K562 (cell line): ENCODE data around the gene HPX. TPM values are rescaled to one million over a fixed set of nuclear protein-coding genes. Genes with fewer than 3 reads are reported as not detected.

Experiments
- ATAC-seq: fragments of 200-7000 bp; cut with Tn5 transposase; 3 replicates; pipeline ENCODE4 v1.9.1; 2020; ENCODE audit warnings: moderate library complexity
- BruUV-seq: library from RNA; stranded (reverse); fragments of 400-500 nt; replicated peaks from 2 replicates; lab custom pipeline; 2021; lab: Mats Ljungman, UMichigan
- CTCF ChIA-PET: fragments of 300-600 bp; formaldehyde crosslinking; extraction: SDS; loops from one replicate; lab custom pipeline; 2021; ENCODE audit warnings: low intra/inter-chr PET ratio; lab: Yijun Ruan, JAX
- POLR2A ChIA-PET: fragments of 300-600, 350-650 bp; sonication (Branson Sonifier 250); formaldehyde crosslinking; extraction: SDS; loops from one replicate; lab custom pipeline; 2021; ENCODE audit warnings: antibody characterized with exemption, inconsistent platforms; lab: Yijun Ruan, JAX
- DNase-seq, 4 experiments: peaks; one replicate each; pipeline versions ENCODE4 v3.0.0 to v3.0.0-alpha.2; 2011 to 2018; ENCODE audit warnings: low spot score in 3 of 4, mixed read lengths in 3 of 4; ENCODE audit errors: extremely low read depth in 1 of 4
- FAIRE-seq: peaks from 2 replicates; lab custom pipeline; 2011; peaks lifted over from hg19 to GRCh38; lab: Jason Lieb, UNC
- H2AFZ ChIP-seq: 2 replicates; pipeline ENCODE4 v1.6.0; 2011; ENCODE audit warnings: low read depth, low read length, control low read depth, inconsistent platforms
- H3K27ac ChIP-seq: fragments of 200-600 bp; 3 replicates; pipeline ENCODE4 v1.8.0; 2011; ENCODE audit warnings: low read depth, mild to moderate bottlenecking, control low read depth, inconsistent platforms, low read length, moderate library complexity, mixed read lengths; ENCODE audit errors: extremely low read depth
- H3K27me3 ChIP-seq, 2 experiments: fragments of 300-600 bp in 1 of 2; 2 replicates in 1 of 2; 3 replicates in 1 of 2; pipeline versions ENCODE4 v1.6.0 to v1.8.0; 2011; ENCODE audit warnings: inconsistent platforms in 2 of 2, low read length in 2 of 2, mild to moderate bottlenecking in 1 of 2, mixed read lengths in 1 of 2, moderate library complexity in 1 of 2; ENCODE audit not compliant: control insufficient read depth in 2 of 2, insufficient read depth in 2 of 2
- H3K36me3 ChIP-seq: fragments of 300-600 bp; 3 replicates; pipeline ENCODE4 v1.8.0; 2011; ENCODE audit warnings: mild to moderate bottlenecking, low read length, inconsistent platforms; ENCODE audit not compliant: control insufficient read depth, insufficient read depth
- H3K4me1 ChIP-seq, 2 experiments: fragments of 200-600 bp in 1 of 2; replicated peaks in 1 of 2; 2 replicates in 1 of 2; 3 replicates in 1 of 2; pipeline versions ENCODE4 v1.5.1 to v1.8.0; 2011; ENCODE audit warnings: inconsistent platforms in 2 of 2, low read length in 2 of 2, mild to moderate bottlenecking in 1 of 2, mixed read lengths in 1 of 2, moderate library complexity in 1 of 2; ENCODE audit not compliant: control insufficient read depth in 2 of 2, insufficient read depth in 2 of 2
- H3K4me2 ChIP-seq: 2 replicates; pipeline ENCODE4 v1.6.1; 2011; ENCODE audit warnings: low read length, control low read depth, inconsistent platforms, mixed read lengths; ENCODE audit not compliant: insufficient read depth
- H3K4me3 ChIP-seq: fragments of 200-600 bp; sonication (generic), shearing (Covaris generic); 2 replicates; pipeline ENCODE4 v1.5.1; 2016; ENCODE audit warnings: control low read depth, inconsistent platforms
- H3K79me2 ChIP-seq: fragments of 200-600 bp; 3 replicates; pipeline ENCODE4 v1.8.0; 2011; ENCODE audit warnings: low read length, inconsistent platforms; ENCODE audit not compliant: control insufficient read depth, insufficient read depth
- H3K9ac ChIP-seq, 2 experiments: 2 replicates each; pipeline versions ENCODE4 v1.6.0 to v1.6.1; 2011; ENCODE audit warnings: low read depth in 2 of 2, low read length in 2 of 2, control low read depth in 1 of 2, inconsistent platforms in 1 of 2, mild to moderate bottlenecking in 1 of 2, mixed read lengths in 1 of 2; ENCODE audit not compliant: insufficient read depth in 1 of 2
- H3K9me1 ChIP-seq: one replicate; pipeline ENCODE4 v1.6.0; 2011; ENCODE audit warnings: inconsistent platforms, mild to moderate bottlenecking, low read length, moderate library complexity; ENCODE audit not compliant: control insufficient read depth, insufficient read depth
- H3K9me3 ChIP-seq: replicated peaks from 2 replicates; pipeline ENCODE4 v1.5.1; 2011; ENCODE audit warnings: low read depth, low read length, inconsistent platforms; ENCODE audit not compliant: control insufficient read depth, insufficient read depth
- H4K20me1 ChIP-seq: replicated peaks from 2 replicates; pipeline ENCODE4 v1.6.1; 2011; ENCODE audit warnings: low read length, inconsistent platforms, mixed read lengths; ENCODE audit not compliant: control insufficient read depth, insufficient read depth
- CBFA2T2 ChIP-seq: fragments of 450-650 bp; conservative IDR thresholded peaks from 2 replicates; pipeline ENCODE4 v1.6.1; 2017; ENCODE audit warnings: mild to moderate bottlenecking
- CBX2 ChIP-seq: fragments of 200-600 bp; sonication (generic); IDR thresholded peaks from one replicate; pipeline ENCODE4 v1.6.1; 2012; ENCODE audit warnings: mild to moderate bottlenecking, low read length, inconsistent platforms; ENCODE audit not compliant: insufficient read depth, poor library complexity, severe bottlenecking
- CEBPB ChIP-seq: fragments of 450-650 bp; IDR thresholded peaks from 2 replicates; pipeline ENCODE4 v1.6.1; 2016; ENCODE audit warnings: missing genetic modification characterization, missing compliant biosample characterization
- CEBPG ChIP-seq, 3 experiments: fragments of 200-800 bp in 1 of 3; sonication (Bioruptor generic) in 1 of 3; sonication (generic) in 1 of 3; formaldehyde crosslinking in 1 of 3; IDR thresholded peaks in 2 of 3; conservative IDR thresholded peaks in 1 of 3; 2 replicates each; pipeline versions ENCODE4 v1.6.1 to v1.8.0; 2016 to 2022; ENCODE audit warnings: missing compliant biosample characterization in 2 of 3, missing genetic modification characterization in 2 of 3, mild to moderate bottlenecking in 1 of 3, missing genetic modification reagents in 1 of 3
- CREB1 ChIP-seq, 2 experiments: sonication (generic) in 1 of 2; formaldehyde crosslinking in 1 of 2; IDR thresholded peaks; 2 replicates each; pipeline versions ENCODE4 v1.6.1 to v1.8.0; 2012 to 2022; ENCODE audit warnings: inconsistent platforms in 1 of 2, mild to moderate bottlenecking in 1 of 2, missing genetic modification reagents in 1 of 2, moderate library complexity in 1 of 2
- EHMT2 ChIP-seq: fragments of 450-650 bp; IDR thresholded peaks from 2 replicates; pipeline ENCODE4 v1.6.1; 2018; ENCODE audit warnings: antibody characterized with exemption
- ELF1 ChIP-seq: fragments of 200-800 bp; sonication (Bioruptor generic); IDR thresholded peaks from 2 replicates; pipeline ENCODE4 v1.6.1; 2016; ENCODE audit warnings: missing genetic modification characterization, missing compliant biosample characterization
- EP300 ChIP-seq: IDR thresholded peaks from 2 replicates; pipeline ENCODE4 v1.6.1; 2012; ENCODE audit warnings: low read length, improper control_type of control experiment
- FOXA1 ChIP-seq: fragments of 450-650 bp; IDR thresholded peaks from 2 replicates; pipeline ENCODE4 v1.6.1; 2016; ENCODE audit warnings: mild to moderate bottlenecking, borderline replicate concordance
- HMG20B ChIP-seq: fragments of 250-450 bp; sonication (Bioruptor Pico); IDR thresholded peaks from 2 replicates; pipeline ENCODE4 v1.5.0; 2021; ENCODE audit warnings: mild to moderate bottlenecking
- KDM2B ChIP-seq: fragments of 250-450 bp; sonication (Bioruptor Pico); IDR thresholded peaks from 2 replicates; pipeline ENCODE4 v1.8.0; 2021; ENCODE audit warnings: mild to moderate bottlenecking, moderate library complexity
- MTA3 ChIP-seq: fragments of 450-650 bp; formaldehyde crosslinking; IDR thresholded peaks from 2 replicates; pipeline ENCODE4 v1.6.1; 2017; ENCODE audit warnings: mild to moderate bottlenecking, borderline replicate concordance
- NCOR1 ChIP-seq: fragments of 450-650 bp; IDR thresholded peaks from 2 replicates; pipeline ENCODE4 v1.6.1; 2016; ENCODE audit warnings: mild to moderate bottlenecking, moderate library complexity
- NELFE ChIP-seq: IDR thresholded peaks from 2 replicates; pipeline ENCODE4 v1.6.1; 2011; ENCODE audit warnings: mild to moderate bottlenecking; ENCODE audit not compliant: insufficient read depth, insufficient read length
- NONO ChIP-seq, 2 experiments: fragments of 200-400 bp in 1 of 2; fragments of 450-650 bp in 1 of 2; formaldehyde crosslinking in 1 of 2; IDR thresholded peaks; 2 replicates each; pipeline ENCODE4 v1.6.1; 2017; ENCODE audit warnings: low read depth in 2 of 2, mild to moderate bottlenecking in 2 of 2, moderate library complexity in 2 of 2, low read length in 1 of 2
- SOX6 ChIP-seq: fragments of 450-650 bp; IDR thresholded peaks from 2 replicates; pipeline ENCODE4 v1.6.1; 2014; ENCODE audit warnings: mild to moderate bottlenecking
- TAL1 ChIP-seq: fragments of 450-650 bp; IDR thresholded peaks from 2 replicates; pipeline ENCODE4 v1.6.1; 2016; ENCODE audit warnings: mild to moderate bottlenecking
- TRIM24 ChIP-seq, 2 experiments: fragments of 450-650 bp; IDR thresholded peaks; 2 replicates each; pipeline ENCODE4 v1.6.1; 2016
- ZNF445 ChIP-seq: fragments of 250-450 bp; sonication (Bioruptor Pico); IDR thresholded peaks from 2 replicates; pipeline ENCODE4 v1.4.0; 2020; ENCODE audit warnings: low read depth, mild to moderate bottlenecking, moderate library complexity
- ZNF766 ChIP-seq: fragments of 200-800 bp; sonication (Bioruptor generic); conservative IDR thresholded peaks from 2 replicates; pipeline ENCODE4 v1.6.1; 2016; ENCODE audit warnings: missing genetic modification characterization, missing compliant biosample characterization
- WGBS: fragments of 100-300 bp; shearing (Covaris generic); methylation state at CpG from one replicate; pipeline ENCODE4 v1.1.6; 2016; ENCODE audit warnings: low coverage, mixed read lengths; ENCODE audit not compliant: insufficient coverage; ENCODE audit errors: missing lambda C conversion rate; 5-methylcytosine and 5-hydroxymethylcytosine counted together
- in situ Hi-C: fragments of 300-500 bp; cut with MboI; formaldehyde crosslinking; loops from 4 replicates; pipeline ENCODE4 v1.15.0; 2018; ENCODE audit warnings: inconsistent platforms, mixed read lengths
- intact Hi-C: fragments of 100-400 bp; cut with micrococcal nuclease; formaldehyde crosslinking; loops from 2 replicates; pipeline ENCODE4 v1.14.2; 2022
- polyA plus RNA-seq, 8 experiments: library from polyadenylated mRNA; depleted of rRNA in 4 of 8; stranded (reverse) in 5 of 8; unstranded in 3 of 8; fragments of >200 nt; fragmentation: Nextera tagmentation in 2 of 8; fragmentation: Illumina TruSeq in 1 of 8; extraction: Ambion mirVana in 2 of 8; extraction: Trizol in 1 of 8; gene quantifications; 2 replicates each; pipeline versions ENCODE4 v1.2.1 to v1.2.3, GENCODE V29; 2011 to 2014; ENCODE audit warnings: inconsistent platforms in 1 of 8, missing spikeins in 1 of 8
- total RNA-seq, 7 experiments: library from RNA; depleted of rRNA in 6 of 7; stranded (reverse); fragments of >200 nt in 6 of 7; fragmentation: Illumina TruSeq in 2 of 7; extraction: Trizol in 2 of 7; gene quantifications; 2 replicates each; pipeline versions ENCODE4 v1.2.1 to v1.2.3, GENCODE V29; 2011 to 2021; ENCODE audit warnings: low replicate concordance in 1 of 7
- TF ChIP-seq, protein P1 (sequence below): fragments of 450-650 bp; formaldehyde crosslinking; IDR thresholded peaks from 2 replicates; pipeline ENCODE4 v1.4.0; 2020; ENCODE audit warnings: mild to moderate bottlenecking, moderate library complexity

Gene HPX
- total and polyA plus RNA-seq, 9 of the 15 experiments (the other 6 are each of a cell fraction or from before 2014, with no cell fraction given), result 0.12 to 1.2 (median 0.49) TPM; not detected in 1

DNA sequence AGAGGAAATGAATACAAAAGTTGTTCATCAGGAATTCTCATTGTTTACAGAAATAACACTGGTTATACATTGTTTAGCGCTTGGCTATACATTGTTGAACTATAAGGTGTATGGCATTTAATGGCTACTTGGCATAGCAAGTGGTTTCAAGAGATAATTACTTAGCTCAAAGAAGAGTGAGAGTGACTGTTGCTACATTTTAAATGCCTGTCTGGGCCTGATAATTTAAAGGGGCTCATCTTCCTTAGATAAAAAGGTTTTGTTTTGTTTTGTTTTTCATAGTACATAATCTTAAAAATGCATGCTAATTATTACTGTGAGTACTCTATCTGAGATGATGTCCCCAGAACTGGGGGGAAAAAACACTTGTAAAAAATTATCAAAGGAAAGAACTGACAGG, 52.0 kb downstream of the HPX start (continued):
- no peak for TF ChIP-seq CBX2
- TF ChIP-seq NCOR1, result peak; percentile 42; the same call in 1 of the 2 replicates
- TF ChIP-seq CREB1 (IDR thresholded peaks at IDR 0.05), result no peak
- TF ChIP-seq CREB1 (CRISPR knock-in tag; IDR thresholded peaks at IDR 0.05), result no peak
- peak; percentile 48; the same call in 1 of the 2 replicates for TF ChIP-seq TAL1
- TF ChIP-seq NONO (IDR thresholded peaks at IDR 0.05; ENCODE audit: low read depth in 2 of 2, low read length in 1 of 2), result no peak
- TF ChIP-seq HMG20B (CRISPR knock-in tag), result no peak
- no peak for TF ChIP-seq KDM2B (CRISPR knock-in tag)
- peak; percentile 57 for TF ChIP-seq CBFA2T2
- TF ChIP-seq SOX6, result peak; percentile 61

DNA sequence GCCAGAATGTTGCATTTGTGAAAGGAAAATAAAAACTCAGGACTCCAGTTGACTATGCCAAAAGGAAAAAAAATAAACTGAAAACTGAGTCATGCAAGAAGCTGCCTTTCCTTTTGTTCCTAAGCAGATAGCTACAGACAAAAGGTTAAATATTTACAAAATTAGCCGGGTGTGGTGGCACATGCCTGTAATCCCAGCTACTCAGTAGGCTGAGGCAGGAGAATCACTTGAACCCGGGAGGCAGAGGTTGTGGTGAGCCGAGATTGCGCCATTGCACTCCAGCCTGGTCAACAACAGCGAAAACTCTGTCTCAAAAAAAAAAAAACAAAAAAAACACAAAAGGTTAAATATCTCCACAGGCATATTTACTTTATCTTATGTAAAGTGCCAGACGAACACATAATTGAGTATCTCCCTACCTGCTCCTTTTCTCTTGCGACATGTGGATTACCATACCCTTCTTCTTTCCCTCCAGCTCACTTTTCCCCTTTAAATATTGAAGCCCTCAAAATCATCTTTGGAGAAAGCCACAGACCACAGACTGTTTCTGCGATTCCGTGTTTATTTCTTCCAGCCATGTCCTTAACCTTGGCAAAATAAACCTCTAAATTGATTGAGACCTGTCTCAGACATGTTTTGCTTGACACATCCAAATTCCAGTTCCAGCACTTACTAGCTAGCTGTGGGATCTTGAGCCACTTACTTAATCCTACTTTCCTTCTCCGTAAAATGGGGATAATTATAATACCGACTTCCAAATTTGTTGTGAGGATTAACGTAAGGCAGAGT, 52.8 kb downstream of the HPX start:
- no TSS peak for BruUV-seq
- Histone ChIP-seq H3K4me2 (no peak overlapping the region; the same call in 1 of the 2 replicates), H3K4me1 (peaks cover 22 to 23% of the 10 kb centered on the region in 2 experiments), H3K79me2 (0 out of 3 replicates have a peak, but pooled peaks cover 7% of the 10 kb centered on the region), H3K27me3 (no peaks in the 10 kb centered on the region), H4K20me1 (no peaks in the 10 kb centered on the region), H3K36me3 (no peaks in the 10 kb centered on the region), H3K27ac (no peak overlapping the region), H3K9me1 (no peaks in the 10 kb centered on the region), H3K4me3 (no peak overlapping the region), H3K9me3 (no peaks in the 10 kb centered on the region), H3K9ac (no peak overlapping the region), H2AFZ (peak overlapping the region; percentile 95; the same call in 1 of the 2 replicates)
- FAIRE-seq (no peak), ATAC-seq (no peak), DNase-seq (no peak)
- in situ Hi-C loops (loop anchor here (10.0 kb wide), 1 partner anchor 317 kb away; no protein-coding TSS in a partner anchor), intact Hi-C loops (no loop called here)
- WGBS, result 50% methylated on average over 9 of the region's 12 CpGs
- no peak for TF ChIP-seq EP300
- no peak for TF ChIP-seq CEBPG (CRISPR knock-in tag; IDR thresholded peaks at IDR 0.05)
- 0 out of 4 replicates have a peak, but pooled peaks of 1 of the 2 experiments have one; percentile 12 for TF ChIP-seq CEBPG (tag; conservative IDR thresholded peaks at IDR 0.05 in 1 of 2, IDR thresholded peaks at IDR 0.05 in 1 of 2)
- TF ChIP-seq NELFE, result no peak
- TF ChIP-seq ELF1 (tag), result no peak
- TF ChIP-seq FOXA1, result no peak
- TF ChIP-seq, protein P1, sequence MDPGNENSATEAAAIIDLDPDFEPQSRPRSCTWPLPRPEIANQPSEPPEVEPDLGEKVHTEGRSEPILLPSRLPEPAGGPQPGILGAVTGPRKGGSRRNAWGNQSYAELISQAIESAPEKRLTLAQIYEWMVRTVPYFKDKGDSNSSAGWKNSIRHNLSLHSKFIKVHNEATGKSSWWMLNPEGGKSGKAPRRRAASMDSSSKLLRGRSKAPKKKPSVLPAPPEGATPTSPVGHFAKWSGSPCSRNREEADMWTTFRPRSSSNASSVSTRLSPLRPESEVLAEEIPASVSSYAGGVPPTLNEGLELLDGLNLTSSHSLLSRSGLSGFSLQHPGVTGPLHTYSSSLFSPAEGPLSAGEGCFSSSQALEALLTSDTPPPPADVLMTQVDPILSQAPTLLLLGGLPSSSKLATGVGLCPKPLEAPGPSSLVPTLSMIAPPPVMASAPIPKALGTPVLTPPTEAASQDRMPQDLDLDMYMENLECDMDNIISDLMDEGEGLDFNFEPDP (CRISPR knock-in tag), result no peak
- peak; percentile 63 for TF ChIP-seq CEBPB
- TF ChIP-seq ZNF766 (CRISPR knock-in tag), result peak; percentile 71; the same call in 1 of the 2 replicates
- no peak for TF ChIP-seq MTA3
- TF ChIP-seq EHMT2, result 0 out of 2 replicates have a peak, but pooled peaks have one; percentile 14
- TF ChIP-seq TRIM24 (IDR thresholded peaks at IDR 0.05), result peak in 1 of 2 experiments; percentile 24; a peak in 1 of 4 replicates
- no peak for TF ChIP-seq ZNF445
- POLR2A ChIA-PET, result interaction anchor here (1.3 to 1.5 kb wide), 2 partner anchors 9 to 33 kb away, joined by 4 to 9 read pairs; no protein-coding TSS in a partner anchor
- CTCF ChIA-PET, result no interaction called here
